ENCODE results near the gene TARS3.

Gene TARS3

DNA sequence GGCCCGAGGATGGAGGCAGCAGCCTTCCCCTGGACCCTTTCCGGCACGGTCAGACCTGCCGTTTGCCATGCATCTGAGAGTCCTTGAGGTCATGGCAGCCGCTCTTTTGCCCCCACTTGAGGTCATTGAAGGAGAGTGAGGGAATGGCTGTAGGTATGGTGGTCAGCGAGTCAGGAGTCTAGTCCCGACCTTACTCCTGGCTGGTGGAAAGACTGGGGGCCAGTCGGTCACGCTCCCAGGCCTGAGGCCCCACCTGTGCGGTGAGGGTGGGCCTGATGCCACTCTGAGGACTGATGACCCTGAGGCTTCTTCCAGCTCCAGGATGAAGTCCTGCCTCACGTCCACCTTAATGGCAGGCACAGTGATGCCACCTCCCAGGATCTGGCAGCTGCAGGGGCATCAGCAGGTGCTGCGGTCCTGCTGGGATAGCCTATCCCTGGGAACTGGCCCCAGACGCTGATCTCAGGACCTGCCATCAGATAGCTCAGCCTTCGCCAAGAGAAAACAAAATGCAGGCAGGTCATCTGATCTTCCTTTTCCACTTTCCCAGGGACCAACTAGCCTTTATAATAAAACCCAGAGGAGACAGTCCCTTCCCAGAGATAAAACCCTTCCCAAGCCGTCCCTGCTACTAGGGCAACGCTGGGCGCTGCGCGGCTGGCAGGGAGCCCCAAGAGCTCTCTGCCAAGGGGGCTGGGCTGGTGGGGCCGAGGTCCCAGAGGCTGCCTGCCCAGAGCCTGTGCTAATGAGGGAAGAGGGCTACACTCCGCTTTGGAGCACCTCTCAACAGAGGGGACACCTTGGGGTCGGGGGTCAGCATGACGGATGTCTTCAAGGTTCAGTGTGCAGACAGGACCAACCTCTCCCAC lies 114.3 kb downstream of the TARS3 start:
- DNase-seq (ENCODE audit: insufficient read length) (no peak), FAIRE-seq (no peak)
- TF ChIP-seq POLR2A (IDR thresholded peaks at IDR 0.05; ENCODE audit: low read depth, low read length): no peak
- no peak for TF ChIP-seq TAF1 (IDR thresholded peaks at IDR 0.05; ENCODE audit: borderline replicate concordance, low read depth, low read length)
- no peak for TF ChIP-seq POLR2AphosphoS5 (IDR thresholded peaks at IDR 0.05; ENCODE audit: low read depth, low read length)

GRCh38 chr15:101608201-101608600 lies 116.1 kb downstream of the TARS3 start:
- no peak for DNase-seq (ENCODE audit: insufficient read length)
- TF ChIP-seq POLR2AphosphoS5 (IDR thresholded peaks at IDR 0.05; ENCODE audit: low read depth, low read length) (no peak), TAF1 (IDR thresholded peaks at IDR 0.05; ENCODE audit: borderline replicate concordance, low read depth, low read length) (no peak), POLR2A (IDR thresholded peaks at IDR 0.05; ENCODE audit: low read depth, low read length) (no peak)
- no peak for FAIRE-seq

- FAIRE-seq (no peak), DNase-seq (ENCODE audit: insufficient read length) (no peak)
- no peak for TF ChIP-seq POLR2AphosphoS5 (IDR thresholded peaks at IDR 0.05; ENCODE audit: low read depth, low read length)
- no peak for TF ChIP-seq TAF1 (IDR thresholded peaks at IDR 0.05; ENCODE audit: borderline replicate concordance, low read depth, low read length)
- TF ChIP-seq POLR2A (IDR thresholded peaks at IDR 0.05; ENCODE audit: low read depth, low read length): no peak
Measured at GRCh38 chr15:101607108-101607507, 117.2 kb downstream of the TARS3 start.

GRCh38 chr15:101604124-101604874 lies 120.0 kb downstream of the TARS3 start:
- TF ChIP-seq TAF1 (IDR thresholded peaks at IDR 0.05; ENCODE audit: borderline replicate concordance, low read depth, low read length) (no peak), POLR2A (IDR thresholded peaks at IDR 0.05; ENCODE audit: low read depth, low read length) (no peak), POLR2AphosphoS5 (IDR thresholded peaks at IDR 0.05; ENCODE audit: low read depth, low read length) (no peak)
- no peak for DNase-seq (ENCODE audit: insufficient read length)
- no peak for FAIRE-seq
